GM18520 (cell line): Measurements from ENCODE around the gene NANOS2.
A peak's percentile ranks its signal among the peaks of the same experiment; 100 is the strongest.
"Not testable (repeated sequence)": the region's sequence is repeated elsewhere in the genome, so short reads cannot be mapped to it uniquely, and the experiment has no call there.

ENCODE experiments used
- ATAC-seq: cut with Tn5 transposase; IDR thresholded peaks from one replicate; pipeline ENCODE4 v1.9.1; 2021; ENCODE audit not compliant: unreplicated experiment

NANOS2 gene

DNA sequence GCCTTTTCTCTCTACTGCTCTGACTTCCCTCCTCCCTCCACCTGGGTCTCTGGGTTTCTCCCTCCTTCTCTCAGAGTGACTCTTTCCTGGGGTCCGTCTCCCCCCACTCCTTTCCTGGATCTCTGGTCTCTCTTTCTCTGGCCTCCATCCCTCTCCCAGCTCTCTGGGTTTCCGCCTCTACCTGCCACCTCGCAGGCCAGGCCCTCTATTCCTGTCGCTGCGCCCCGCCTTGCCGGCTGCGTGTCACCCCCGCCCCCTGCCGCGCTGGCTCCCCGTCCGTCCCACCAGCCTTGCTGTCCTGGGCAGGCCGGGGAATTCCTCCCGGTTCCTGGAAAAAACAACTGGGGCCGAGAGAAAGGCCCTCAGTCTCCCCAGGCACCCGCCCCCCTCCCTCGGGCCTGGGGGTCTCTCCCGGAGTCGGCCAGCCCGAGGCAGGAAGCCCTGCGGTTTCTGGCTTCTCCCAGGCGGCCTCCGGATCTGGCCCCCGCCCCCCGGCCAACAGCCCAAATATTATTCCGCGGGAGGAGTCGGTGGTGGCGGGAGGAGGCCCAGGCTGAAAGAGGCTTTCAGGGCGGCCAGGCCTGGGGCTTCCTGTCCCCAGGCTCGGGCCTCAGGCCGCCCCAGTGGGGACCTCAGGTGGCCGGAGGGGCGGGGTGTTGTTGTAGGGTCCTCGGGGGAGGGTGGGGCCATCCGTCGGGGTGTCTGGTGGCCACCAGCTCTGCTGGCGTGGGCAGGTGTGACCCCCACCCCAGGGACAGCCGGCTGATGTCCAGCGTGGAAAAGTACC lies 38.0 kb downstream of the NANOS2 start:
- ATAC-seq = no peak

DNA sequence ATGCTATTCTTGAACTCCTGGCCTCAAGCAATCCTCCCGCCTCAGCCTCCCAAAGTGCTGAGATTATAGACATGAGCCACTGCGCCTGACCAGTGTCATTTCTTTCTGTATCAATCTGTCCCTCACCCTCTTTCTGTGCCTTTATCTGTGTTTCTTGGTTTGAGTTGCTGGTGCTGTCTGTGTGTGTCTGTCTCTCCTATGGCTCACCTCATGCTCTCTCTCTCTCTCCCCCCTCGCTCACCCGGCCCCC lies 38.5 kb downstream of the NANOS2 start:
- ATAC-seq = no peak

DNA sequence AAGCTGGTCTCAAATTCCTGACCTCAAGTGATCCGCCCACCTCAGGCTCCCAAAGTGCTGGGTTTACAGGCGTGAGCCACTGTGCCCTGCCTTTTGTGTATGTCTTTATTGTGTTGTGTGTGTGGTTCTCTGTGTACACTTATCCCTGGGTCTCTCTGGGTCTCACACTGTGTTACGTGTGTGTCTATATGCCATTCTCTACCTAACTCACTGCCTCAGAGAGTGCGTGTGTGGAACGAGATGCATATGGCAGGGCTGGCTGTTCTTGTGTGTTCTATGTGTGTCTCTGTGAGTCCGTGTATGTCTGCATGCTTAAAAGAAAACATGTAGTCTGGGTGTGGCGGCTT lies 40.0 kb downstream of the NANOS2 start:
- ATAC-seq = no peak

DNA sequence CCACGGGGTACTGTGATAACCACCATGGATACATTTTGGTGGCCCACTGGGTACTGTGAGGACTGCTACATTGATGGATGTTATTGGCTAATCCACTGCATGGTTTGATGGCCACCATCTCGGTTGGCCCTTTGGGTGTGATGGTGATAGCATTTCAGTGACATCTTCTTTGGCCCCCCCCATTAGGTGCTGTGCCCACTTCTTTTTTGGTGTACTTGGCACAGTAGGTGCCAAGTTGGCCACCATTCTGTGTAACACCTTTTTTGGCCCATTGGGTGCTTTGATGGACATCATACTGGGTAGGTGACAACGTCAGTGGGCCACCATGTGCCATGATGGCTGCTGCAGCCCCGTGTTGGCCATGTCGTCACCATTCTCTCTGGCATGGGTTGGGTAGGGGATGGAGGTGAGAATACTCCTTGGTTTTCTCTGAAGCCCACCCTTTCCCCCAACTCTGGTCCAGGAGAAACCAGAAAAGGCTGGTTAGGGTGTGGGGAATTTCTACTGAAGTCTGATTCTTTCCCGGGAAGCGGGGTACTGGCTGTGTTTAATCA lies 41.3 kb downstream of the NANOS2 start:
- ATAC-seq = no peak

DNA sequence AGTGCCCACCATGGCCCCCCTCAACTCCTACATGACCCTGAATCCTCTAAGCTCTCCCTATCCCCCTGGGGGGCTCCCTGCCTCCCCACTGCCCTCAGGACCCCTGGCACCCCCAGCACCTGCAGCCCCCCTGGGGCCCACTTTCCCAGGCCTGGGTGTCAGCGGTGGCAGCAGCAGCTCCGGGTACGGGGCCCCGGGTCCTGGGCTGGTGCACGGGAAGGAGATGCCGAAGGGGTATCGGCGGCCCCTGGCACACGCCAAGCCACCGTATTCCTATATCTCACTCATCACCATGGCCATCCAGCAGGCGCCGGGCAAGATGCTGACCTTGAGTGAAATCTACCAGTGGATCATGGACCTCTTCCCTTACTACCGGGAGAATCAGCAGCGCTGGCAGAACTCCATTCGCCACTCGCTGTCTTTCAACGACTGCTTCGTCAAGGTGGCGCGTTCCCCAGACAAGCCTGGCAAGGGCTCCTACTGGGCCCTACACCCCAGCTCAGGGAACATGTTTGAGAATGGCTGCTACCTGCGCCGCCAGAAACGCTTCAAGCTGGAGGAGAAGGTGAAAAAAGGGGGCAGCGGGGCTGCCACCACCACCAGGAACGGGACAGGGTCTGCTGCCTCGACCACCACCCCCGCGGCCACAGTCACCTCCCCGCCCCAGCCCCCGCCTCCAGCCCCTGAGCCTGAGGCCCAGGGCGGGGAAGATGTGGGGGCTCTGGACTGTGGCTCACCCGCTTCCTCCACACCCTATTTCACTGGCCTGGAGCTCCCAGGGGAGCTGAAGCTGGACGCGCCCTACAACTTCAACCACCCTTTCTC lies 42.3 kb downstream of the NANOS2 start:
- no peak for ATAC-seq

DNA sequence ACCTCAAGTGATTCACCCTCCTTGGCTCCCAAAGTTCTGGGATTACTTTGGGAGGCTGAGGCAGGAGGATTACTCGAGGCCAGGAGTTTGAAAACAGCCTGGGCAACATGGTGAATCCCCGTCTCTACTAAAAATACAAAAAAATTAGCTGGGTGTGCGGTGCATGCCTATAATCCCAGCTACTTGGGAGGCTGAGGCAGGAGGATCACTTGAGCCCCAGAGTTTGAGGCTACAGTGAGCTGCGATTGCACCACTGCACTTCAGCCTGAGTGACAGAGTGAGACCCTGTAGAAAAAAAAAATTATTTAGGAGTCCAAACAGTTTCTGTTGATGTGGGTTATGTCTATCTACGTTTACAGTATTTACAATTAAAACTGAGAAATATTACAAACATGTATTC lies 43.8 kb downstream of the NANOS2 start:
- no peak for ATAC-seq

DNA sequence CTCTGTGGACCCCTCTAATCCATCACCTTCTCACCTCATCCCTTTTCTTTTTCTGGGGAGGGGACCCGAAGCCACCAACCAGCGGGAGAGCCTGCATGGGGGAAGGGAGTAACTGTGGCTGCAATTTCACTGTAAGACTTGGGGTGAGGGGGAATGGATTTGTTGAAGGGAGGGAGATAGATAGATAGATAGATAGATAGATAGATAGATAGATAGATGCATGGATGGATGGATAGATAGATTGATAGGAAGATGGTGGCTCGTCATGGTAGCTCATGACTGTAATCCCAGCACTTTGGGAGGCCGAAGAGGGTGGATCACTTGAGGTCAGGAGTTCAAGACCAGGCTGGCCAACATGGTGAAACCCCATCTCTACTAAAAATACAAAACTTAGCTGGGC lies 47.3 kb downstream of the NANOS2 start:
- ATAC-seq = not testable (repeated sequence)

DNA sequence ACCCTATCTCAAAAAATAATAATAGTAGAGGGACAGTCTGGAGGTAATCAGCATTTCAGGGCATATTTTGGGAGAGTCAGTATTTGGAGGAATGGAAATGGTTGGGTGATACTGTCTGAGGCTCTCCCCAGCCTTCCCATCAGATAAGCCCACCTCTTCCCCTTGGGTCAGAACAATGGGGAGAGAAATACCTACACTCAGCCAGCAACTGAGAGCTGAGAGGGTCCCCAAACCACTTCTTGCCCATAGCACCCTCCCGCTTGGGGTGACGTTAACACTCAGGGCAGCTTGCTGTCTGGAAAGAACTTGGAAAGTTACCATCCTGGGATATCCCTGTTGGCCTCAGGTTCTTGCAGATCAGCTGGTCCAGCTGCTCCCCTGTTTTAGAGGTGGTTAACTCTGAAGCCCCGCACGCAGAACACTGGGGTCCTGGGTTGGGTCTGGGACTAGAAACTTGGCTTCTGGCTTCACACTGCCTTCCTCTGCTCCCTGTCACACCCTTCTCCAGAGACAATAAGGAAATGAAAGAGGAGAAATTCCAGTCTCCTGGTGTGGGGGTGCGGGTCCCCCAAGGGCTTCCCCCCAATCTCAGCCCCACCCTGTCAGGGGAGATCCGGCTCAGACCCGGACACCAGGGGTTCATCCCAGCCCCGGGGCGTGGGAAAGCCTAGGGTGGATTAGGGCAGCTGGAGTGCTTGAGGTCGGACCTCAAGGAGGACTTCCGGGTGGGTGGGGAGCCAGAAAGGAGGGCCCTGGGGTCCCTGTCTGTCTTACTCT lies 48.0 kb downstream of the NANOS2 start:
- no peak for ATAC-seq

DNA sequence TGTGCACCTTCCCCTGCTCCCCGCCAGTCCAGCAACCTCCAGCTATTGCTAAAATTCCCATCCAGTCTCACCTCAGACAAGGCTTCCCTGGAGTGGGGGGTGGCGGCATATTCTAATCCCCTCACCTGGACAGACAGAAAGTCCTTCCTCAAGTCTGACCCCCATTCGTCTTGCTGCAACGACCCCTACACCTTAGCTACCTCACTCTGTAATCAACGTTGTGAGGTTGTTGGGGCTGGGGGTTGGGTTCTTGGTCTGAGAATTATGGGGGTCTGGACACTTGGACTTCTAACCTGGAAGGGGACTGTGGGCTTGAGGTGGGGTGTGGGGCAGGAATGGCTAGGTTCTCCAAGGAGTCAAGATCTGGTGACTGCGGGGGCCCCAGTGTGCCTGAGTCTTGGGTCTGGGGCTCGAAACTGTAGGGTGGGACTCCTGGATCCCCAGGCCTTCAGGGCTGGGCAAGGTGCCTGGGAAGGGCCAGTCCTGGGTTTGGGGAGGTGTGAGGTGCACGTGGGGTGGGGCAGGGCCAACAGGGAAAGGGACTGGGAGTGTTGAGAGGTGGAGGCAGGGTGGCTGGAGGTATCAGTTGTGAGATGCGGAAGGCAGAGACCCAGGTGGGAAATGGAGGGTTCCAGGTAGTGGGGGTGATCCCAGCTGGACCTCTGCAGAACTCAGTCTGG lies 49.2 kb downstream of the NANOS2 start:
- no peak for ATAC-seq

DNA sequence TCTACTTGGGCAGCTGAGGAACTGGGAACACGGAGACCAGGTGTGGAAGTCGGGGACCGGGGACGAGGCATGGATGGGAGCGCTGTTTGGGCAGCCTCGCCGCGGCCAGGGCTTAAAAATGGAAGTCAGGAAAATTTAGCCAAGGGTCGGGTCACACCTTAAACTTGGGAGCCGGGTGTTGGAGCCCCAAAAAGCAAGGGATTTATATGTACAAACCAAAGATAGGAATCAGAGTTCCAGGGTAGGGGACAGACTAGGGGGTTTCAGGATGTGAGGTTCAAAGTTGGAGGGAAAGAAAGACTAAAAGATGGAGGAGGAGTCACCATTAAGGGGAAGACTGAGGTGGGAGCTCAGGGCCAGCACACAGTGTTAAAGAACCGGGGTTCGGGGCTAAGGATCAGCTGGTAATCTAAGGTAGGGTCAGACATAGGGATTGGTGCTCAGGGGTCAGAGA lies 49.9 kb downstream of the NANOS2 start:
- no peak for ATAC-seq

DNA sequence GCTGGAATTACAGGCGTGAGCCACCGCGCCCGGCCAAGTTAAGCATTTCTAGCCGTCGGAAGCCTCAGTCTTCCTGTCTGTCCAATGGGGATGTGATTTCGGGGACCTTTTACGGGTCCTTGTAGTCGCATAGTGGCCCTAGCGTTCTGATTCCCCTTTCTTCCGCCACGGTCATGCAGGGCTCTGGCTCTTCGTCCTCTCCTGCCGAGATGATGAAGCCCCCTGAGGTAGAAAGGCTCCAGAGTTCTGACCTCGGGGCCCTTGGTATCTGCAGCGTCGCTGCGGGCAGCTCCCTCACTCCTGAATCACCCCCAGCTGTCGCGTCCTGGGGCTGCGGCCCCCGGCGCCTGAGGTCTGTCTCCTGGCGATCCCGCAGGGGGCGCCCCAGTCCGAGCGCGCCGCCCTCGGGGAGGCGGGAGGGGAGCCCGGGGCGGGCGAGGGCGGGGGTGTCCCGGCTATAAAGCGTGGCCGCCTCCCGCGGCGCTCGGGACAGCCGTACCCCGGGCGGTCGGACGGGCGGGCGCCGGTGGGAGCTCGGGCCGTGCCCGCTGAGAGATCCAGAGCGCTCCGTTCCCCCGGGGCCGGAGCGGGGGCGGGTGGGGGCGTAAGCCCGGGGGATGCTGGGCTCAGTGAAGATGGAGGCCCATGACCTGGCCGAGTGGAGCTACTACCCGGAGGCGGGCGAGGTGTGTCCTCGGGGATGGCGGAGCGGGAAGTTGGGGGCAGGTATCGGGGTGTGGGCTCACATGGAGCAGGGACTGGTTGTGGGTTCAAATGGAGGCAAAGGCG lies 50.5 kb downstream of the NANOS2 start, which contains the start of gene FOXA3:
FOXA3 (plus strand) TSS at position 487 of the 789 bp plus-strand sequence; CDS start at position 618, 131 bp downstream.
- peak; percentile 35 for ATAC-seq

DNA sequence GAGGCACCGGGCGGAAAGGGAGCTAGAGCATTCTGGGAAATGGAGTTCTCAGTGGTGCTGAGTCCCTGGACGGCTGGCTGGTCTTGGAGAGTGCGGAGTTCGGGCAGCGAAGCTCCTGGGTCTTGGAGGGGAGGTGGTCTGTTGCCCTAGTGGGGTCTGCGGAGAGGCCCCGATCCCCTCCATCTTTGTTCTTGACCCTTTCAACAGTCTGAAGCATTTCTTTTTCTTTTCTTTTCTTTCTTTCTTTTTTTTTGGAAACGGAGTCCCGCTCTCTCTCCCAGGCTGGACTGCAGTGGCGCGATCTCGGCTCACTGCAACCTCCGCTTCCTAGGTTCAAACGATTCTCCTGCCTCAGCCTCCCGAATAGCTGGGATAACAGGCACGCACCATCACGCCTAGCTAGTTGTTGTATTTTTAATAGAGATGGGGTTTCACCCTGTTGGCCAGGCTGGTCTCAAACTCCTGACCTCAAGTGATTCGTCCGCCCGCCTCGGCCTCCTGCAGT lies 51.2 kb downstream of the NANOS2 start:
- ATAC-seq = no peak
